GM23248 (cell line): ENCODE measurements around the gene RBFOX1. TPM values are rescaled to one million over a fixed set of nuclear protein-coding genes. Genes with fewer than 3 reads are reported as not detected.

Experiments
- DNase-seq: peaks from one replicate; pipeline ENCODE4 v3.0.0-alpha.2; 2015
- H2AFZ ChIP-seq: fragments of 200-600 bp; sonication (generic); 2 replicates; pipeline ENCODE4 v1.6.1; 2016; ENCODE audit warnings: antibody characterized with exemption
- H3F3A ChIP-seq: fragments of 200-600 bp; sonication (generic); 2 replicates; pipeline ENCODE4 v1.6.1; 2016; ENCODE audit warnings: mild to moderate bottlenecking, antibody characterized with exemption, mixed run types; ENCODE audit not compliant: insufficient read depth
- H3K27ac ChIP-seq: fragments of 200-600 bp; sonication (generic); 2 replicates; pipeline ENCODE4 v1.5.1; 2016; ENCODE audit warnings: mild to moderate bottlenecking
- H3K27me3 ChIP-seq: fragments of 200-600 bp; sonication (generic); replicated peaks from 2 replicates; pipeline ENCODE4 v1.6.1; 2016; ENCODE audit warnings: mild to moderate bottlenecking; ENCODE audit not compliant: insufficient read depth
- H3K36me3 ChIP-seq: fragments of 200-600 bp; sonication (generic); 2 replicates; pipeline ENCODE4 v1.6.1; 2016; ENCODE audit warnings: low read depth, mild to moderate bottlenecking
- H3K4me1 ChIP-seq: fragments of 200-600 bp; sonication (generic); 2 replicates; pipeline ENCODE4 v1.6.1; 2016; ENCODE audit warnings: mild to moderate bottlenecking; ENCODE audit not compliant: insufficient read depth
- H3K4me2 ChIP-seq: fragments of 200-600 bp; sonication (generic); one replicate; pipeline ENCODE4 v1.6.1; 2016; ENCODE audit warnings: mild to moderate bottlenecking; ENCODE audit not compliant: unreplicated experiment
- H3K4me3 ChIP-seq: fragments of 200-600 bp; sonication (generic); 2 replicates; pipeline ENCODE4 v1.5.1; 2016; ENCODE audit warnings: mild to moderate bottlenecking
- H3K79me2 ChIP-seq: fragments of 200-600 bp; sonication (generic); 2 replicates; pipeline ENCODE4 v1.6.1; 2016; ENCODE audit warnings: mild to moderate bottlenecking; ENCODE audit not compliant: insufficient read depth
- H3K9ac ChIP-seq: fragments of 200-600 bp; sonication (generic); 2 replicates; pipeline ENCODE4 v1.6.1; 2016; ENCODE audit warnings: mild to moderate bottlenecking
- H3K9me2 ChIP-seq: fragments of 200-600 bp; sonication (generic); 2 replicates; pipeline ENCODE4 v1.6.1; 2016; ENCODE audit warnings: mixed run types, mild to moderate bottlenecking, moderate library complexity; ENCODE audit not compliant: insufficient read depth
- H3K9me3 ChIP-seq: fragments of 200-600 bp; sonication (generic); one replicate; pipeline ENCODE4 v1.6.1; 2017; ENCODE audit warnings: low read depth
- H4K20me1 ChIP-seq: fragments of 200-600 bp; sonication (generic); 2 replicates; pipeline ENCODE4 v1.6.0; 2016; ENCODE audit not compliant: insufficient read depth
- EZH2 ChIP-seq: fragments of 200-600 bp; sonication (generic); IDR thresholded peaks from 2 replicates; pipeline ENCODE4 v1.6.1; 2018; ENCODE audit warnings: antibody characterized with exemption, mild to moderate bottlenecking; ENCODE audit not compliant: insufficient read depth, poor library complexity, severe bottlenecking
- EZH2phosphoT487 ChIP-seq: fragments of 200-600 bp; sonication (generic); IDR thresholded peaks from 2 replicates; pipeline ENCODE4 v1.6.1; 2018; ENCODE audit warnings: antibody characterized with exemption, moderate library complexity, mild to moderate bottlenecking, low read depth; ENCODE audit not compliant: insufficient read depth
- WGBS, 2 experiments: methylation state at CpG; one replicate each; pipeline ENCODE4 v1.1.6; 2015 to 2017; ENCODE audit warnings: low lambda C conversion rate in 2 of 2, low coverage in 1 of 2; ENCODE audit errors: missing lambda C conversion rate in 2 of 2; 5-methylcytosine and 5-hydroxymethylcytosine counted together
- in situ Hi-C: fragments of 300-500 bp; cut with MboI; formaldehyde crosslinking; loops from 2 replicates; pipeline ENCODE4 v1.15.0; 2020
- polyA plus RNA-seq: library from polyadenylated mRNA; unstranded; fragments of >200 nt; fragmentation: Nextera tagmentation; extraction: Ambion mirVana; gene quantifications from 2 replicates; pipeline ENCODE4 v1.2.1, GENCODE V29; 2016
- total RNA-seq: library from RNA; depleted of rRNA; stranded (reverse); fragments of >200 nt; shearing (Covaris generic); gene quantifications from 2 replicates; pipeline ENCODE4 v1.2.3, GENCODE V29; 2014

Gene RBFOX1
- total and polyA plus RNA-seq, 2 experiments from 2014 or later = not detected

DNA sequence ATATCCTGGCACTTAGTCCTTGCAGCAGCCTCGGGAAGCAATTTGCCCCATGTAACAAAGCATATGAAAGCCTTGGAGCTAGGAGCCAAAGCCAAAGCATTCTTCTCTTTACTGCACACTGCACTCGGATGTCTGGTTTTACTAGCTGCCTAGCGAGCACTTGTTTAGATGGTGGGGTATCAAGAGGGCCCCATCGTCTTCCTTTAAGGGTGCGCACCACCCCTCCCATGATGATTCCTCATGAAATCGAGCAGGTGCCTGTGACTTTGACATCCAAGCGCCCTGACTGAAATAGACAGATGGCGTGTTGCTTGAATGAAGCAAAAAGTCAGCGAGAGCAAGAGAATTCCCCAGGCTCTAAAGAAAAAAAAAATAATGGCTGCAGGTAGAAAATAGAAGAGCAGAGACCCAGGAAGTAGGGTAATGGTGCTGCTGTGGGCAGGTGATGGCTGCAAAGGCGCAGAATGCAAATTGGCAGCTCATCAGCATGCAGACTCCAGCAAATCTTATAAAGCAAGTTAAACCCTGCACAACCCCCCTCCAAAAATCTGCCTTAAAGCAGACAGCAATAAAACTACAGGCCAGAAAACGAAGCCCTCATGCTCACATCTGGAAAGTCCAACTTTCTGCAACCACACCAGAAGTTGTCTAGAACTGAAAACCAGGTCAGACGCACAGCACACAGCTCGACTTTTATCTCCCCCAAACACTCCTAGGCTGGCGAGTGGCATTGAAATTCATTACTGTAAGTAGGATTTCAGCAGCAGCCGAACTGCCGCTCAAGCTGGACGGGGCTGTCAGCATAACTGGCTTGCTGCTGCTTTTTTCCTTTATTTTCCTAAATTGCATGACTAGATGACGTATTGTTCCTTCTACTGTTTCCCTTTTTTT is 384.3 kb downstream of the RBFOX1 start:
- Histone ChIP-seq H3K9me3 (no peaks in the 10 kb centered on the region), H3K9me2 (no peaks in the 10 kb centered on the region), H3K9ac (no peak overlapping the region), H3K79me2 (no peaks in the 10 kb centered on the region), H3K4me2 (no peak overlapping the region), H3K27ac (no peak overlapping the region), H3K4me3 (no peak overlapping the region), H3F3A (no peaks in the 10 kb centered on the region), H4K20me1 (no peaks in the 10 kb centered on the region), H3K4me1 (no peaks in the 10 kb centered on the region), H3K36me3 (no peaks in the 10 kb centered on the region), H2AFZ (no peak overlapping the region), H3K27me3 (no peaks in the 10 kb centered on the region)
- TF ChIP-seq EZH2phosphoT487 (no peak), EZH2 (no peak)
- WGBS, 2 experiments = 2 to 3% methylated on average over 18 of the region's 18 CpGs
- in situ Hi-C loops = no loop called here
- DNase-seq = no peak

DNA sequence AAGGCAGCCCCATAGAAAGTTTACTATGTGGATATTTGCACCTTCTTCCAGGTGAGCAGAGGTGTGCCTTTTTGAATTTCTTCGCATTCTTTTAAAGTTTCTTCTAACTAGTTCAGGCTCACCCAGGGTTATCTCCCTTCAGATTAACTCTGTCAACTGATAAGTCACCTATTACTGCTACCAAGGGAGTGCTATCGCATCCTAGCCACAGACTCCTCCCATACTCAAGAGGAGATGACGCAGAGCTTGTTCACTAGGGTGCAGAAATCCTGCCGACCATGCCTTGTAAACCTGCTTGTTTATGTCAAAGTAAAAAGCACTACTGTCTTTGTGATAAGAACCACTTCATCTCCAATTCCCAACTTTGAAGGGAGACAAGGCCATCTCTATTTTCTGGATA is 390.1 kb downstream of the RBFOX1 start:
- in situ Hi-C loops = no loop called here
- DNase-seq = no peak
- Histone ChIP-seq H3K9me3 (no peaks in the 10 kb centered on the region), H3K27me3 (no peaks in the 10 kb centered on the region), H4K20me1 (no peaks in the 10 kb centered on the region), H3K4me2 (no peak overlapping the region), H3K36me3 (no peaks in the 10 kb centered on the region), H3K4me1 (no peaks in the 10 kb centered on the region), H3K4me3 (no peak overlapping the region), H3F3A (no peaks in the 10 kb centered on the region), H3K9ac (no peak overlapping the region), H3K79me2 (no peaks in the 10 kb centered on the region), H3K27ac (no peak overlapping the region), H2AFZ (no peak overlapping the region), H3K9me2 (no peaks in the 10 kb centered on the region)
- no peak for TF ChIP-seq EZH2phosphoT487
- no peak for TF ChIP-seq EZH2
- 23 to 25% methylated on average over 4 of the region's 4 CpGs for WGBS, 2 experiments

DNA sequence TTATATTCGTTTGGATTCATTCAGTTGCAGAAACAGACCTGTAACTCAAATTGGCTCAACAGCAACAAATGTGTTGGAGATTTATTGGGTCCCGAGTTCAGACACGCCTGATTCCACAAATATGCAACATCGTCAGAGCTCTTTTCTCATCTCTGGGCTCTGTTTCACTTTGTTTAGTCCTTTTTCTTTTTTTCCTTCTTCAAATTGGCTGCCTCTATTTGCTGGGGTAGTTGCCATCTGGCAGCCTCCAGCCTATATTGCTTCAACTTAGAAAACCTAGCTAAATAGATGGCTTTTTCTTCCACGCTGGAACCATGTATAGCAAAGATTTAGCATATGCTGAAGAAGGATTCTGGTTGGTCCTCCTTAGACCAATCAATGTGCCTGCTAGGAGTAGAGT is 398.5 kb downstream of the RBFOX1 start:
- H3K27ac ChIP-seq = no peak overlapping the region
- H3K4me1 ChIP-seq = no peaks in the 10 kb centered on the region
- no peaks in the 10 kb centered on the region for H4K20me1 ChIP-seq
- no peak overlapping the region for H3K9ac ChIP-seq
- TF ChIP-seq EZH2phosphoT487 (no peak), EZH2 (no peak)
- no peaks in the 10 kb centered on the region for H3K27me3 ChIP-seq
- no peaks in the 10 kb centered on the region for H3K79me2 ChIP-seq
- no peak for DNase-seq
- no peak overlapping the region for H2AFZ ChIP-seq
- no peak overlapping the region for H3K4me2 ChIP-seq
- H3F3A ChIP-seq = no peaks in the 10 kb centered on the region
- no peak overlapping the region for H3K4me3 ChIP-seq
- H3K9me3 ChIP-seq = no peaks in the 10 kb centered on the region
- H3K36me3 ChIP-seq = no peaks in the 10 kb centered on the region
- 1 to 3% methylated on average over 5 of the region's 5 CpGs for WGBS, 2 experiments
- H3K9me2 ChIP-seq = no peaks in the 10 kb centered on the region
- in situ Hi-C loops = no loop called here

GRCh38 chr16:7736138-7736665 is 403.6 kb downstream of the RBFOX1 start:
- no peak overlapping the region for H3K4me2 ChIP-seq
- no peaks in the 10 kb centered on the region for H3K9me3 ChIP-seq
- TF ChIP-seq EZH2 (no peak), EZH2phosphoT487 (no peak)
- 0 to 7% methylated on average over 1 of the region's 1 CpG for WGBS, 2 experiments
- no peaks in the 10 kb centered on the region for H3K79me2 ChIP-seq
- no peak overlapping the region for H3K4me3 ChIP-seq
- no peaks in the 10 kb centered on the region for H3K9me2 ChIP-seq
- H3K27ac ChIP-seq = no peak overlapping the region
- no peaks in the 10 kb centered on the region for H3F3A ChIP-seq
- H3K4me1 ChIP-seq = no peaks in the 10 kb centered on the region
- no peaks in the 10 kb centered on the region for H4K20me1 ChIP-seq
- in situ Hi-C loops = no loop called here
- no peak overlapping the region for H3K9ac ChIP-seq
- no peak overlapping the region for H2AFZ ChIP-seq
- H3K36me3 ChIP-seq = no peaks in the 10 kb centered on the region
- no peak for DNase-seq
- H3K27me3 ChIP-seq = no peaks in the 10 kb centered on the region
